Left cardiac atrium (tissue), 4 donors: ENCODE results near the gene ZNF784. TPM values are rescaled to one million over a fixed set of nuclear protein-coding genes. Genes with fewer than 3 reads are reported as not detected.

Experiments used
- ATAC-seq, 2 donors: fragments of 200-7000 bp; cut with Tn5 transposase; one replicate each; pipeline ENCODE4 v1.9.1; 2020; ENCODE audit warnings: mild to moderate bottlenecking in 2 of 2, moderate library complexity in 2 of 2
- DNase-seq: peaks from one replicate; pipeline ENCODE4 v3.0.0-alpha.2; 2020
- intact Hi-C, 2 donors: fragments of 100-400 bp; cut with DNase I; formaldehyde crosslinking; loops; one replicate each; pipeline versions ENCODE4 v1.14.1 to v1.15.1; 2022 to 2023
- total RNA-seq, 2 donors: library from RNA; stranded (reverse); fragmentation: NEBNext Ultra II Directional; extraction: Animal tissue kit (Norgen Biotek cat#: 25700); gene quantifications; one replicate each; pipeline ENCODE4 v1.2.1, GENCODE V29; 2021
- donor health status: DM: no; HTN: yes; CAD: no.
- donor health status: DM: no; HTN: yes; CAD: no; lungs with severe emphysema.
- donor health status: DM: yes; HTN: yes; CAD: no.
- donor health status: Dilated cardiomyopathy.

The ZNF784 gene
- total RNA-seq, 2 donors from 2014 or later = 11.1 to 11.7 TPM

DNA sequence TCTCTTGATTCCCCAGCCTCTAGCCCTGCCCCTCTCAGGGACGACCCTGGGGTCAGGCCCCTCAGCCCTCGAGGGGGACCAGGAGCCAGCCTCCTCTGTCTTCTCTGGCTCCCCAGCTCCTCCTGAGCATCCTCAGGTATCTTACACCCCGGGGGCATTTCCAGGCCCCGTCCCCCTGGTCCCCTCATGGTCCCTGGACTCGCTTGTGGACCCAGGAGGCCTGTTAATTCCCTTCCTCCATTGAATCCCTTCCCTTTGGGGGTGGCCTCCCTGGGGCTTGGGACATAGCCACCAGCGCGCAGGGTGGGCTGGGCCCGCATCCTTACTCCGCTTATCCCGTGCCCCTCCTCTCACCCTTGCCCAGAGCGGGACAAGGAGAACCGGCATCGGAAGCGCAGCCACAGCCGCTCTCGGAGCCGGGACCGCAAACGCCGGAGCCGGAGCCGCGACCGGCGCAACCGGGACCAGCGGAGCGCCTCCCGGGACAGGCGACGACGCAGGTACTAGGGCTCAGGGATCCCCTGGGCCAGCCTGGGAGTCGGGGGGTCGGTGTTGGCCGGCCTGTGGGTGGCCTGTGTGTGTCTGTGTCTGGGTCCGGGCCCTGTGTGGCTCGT lies 34.6 kb upstream of the ZNF784 start:
- DNase-seq (no peak), ATAC-seq (no peak)
- intact Hi-C loops = no loop called here

DNA sequence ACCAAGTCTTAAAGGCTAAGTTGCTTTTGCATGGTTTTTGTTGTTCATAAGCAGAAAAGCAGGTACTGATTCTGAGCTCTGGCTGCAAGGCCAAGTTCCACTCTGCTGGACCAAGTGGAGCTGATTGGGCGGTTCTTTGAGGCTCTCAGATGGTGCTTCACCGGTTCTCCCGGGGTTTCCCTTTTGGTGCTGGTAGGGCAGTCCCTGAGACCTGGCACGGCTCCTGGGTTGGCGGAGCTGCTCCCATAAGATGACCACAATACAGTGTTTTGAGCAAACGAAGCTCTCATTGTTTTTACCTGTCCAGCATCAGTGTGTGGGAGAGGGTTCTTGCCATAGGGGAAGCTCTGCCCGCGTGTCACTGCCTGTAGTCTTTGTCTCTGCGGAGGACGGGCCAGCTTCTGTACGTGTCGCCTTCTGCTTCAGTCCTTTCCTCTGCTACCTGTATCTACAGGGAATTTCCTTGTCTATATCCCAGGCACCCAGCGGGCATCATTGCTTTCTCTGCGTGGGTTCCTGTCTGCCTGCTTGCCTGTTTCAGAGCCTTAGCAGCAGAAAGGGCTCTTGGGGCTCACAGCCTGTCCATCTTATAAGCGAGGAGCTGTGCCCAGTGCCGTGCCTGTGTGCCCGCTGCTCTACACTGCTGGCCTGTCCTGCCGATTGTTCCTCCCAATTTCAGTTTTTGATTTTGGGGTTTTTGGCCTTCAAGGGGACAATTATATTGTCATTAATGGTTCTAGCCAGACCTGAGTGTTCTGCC lies 32.8 kb upstream of the ZNF784 start:
- intact Hi-C loops = no loop called here
- no peak for DNase-seq
- no peak for ATAC-seq

DNA sequence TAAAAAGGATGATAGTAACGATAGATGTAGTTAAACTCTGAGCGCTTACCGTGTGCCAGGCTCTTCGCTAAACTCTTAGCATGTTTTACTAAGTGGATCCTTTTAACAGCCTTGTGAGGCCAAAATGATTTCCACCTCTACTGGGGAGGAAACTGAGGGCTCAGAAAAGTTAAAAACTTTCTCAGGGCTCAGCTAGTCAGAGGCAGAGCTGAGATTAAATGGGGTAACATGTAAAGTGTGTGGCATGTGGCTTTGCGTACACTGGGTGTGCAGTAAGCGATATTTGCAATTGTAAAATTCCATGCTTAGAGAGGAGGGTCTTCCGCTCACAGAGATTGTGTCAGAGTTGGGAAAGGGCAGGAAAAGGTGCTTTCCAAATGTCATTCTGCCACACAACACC lies 32.2 kb upstream of the ZNF784 start:
- intact Hi-C loops = no loop called here
- no peak for DNase-seq
- no peak for ATAC-seq

DNA sequence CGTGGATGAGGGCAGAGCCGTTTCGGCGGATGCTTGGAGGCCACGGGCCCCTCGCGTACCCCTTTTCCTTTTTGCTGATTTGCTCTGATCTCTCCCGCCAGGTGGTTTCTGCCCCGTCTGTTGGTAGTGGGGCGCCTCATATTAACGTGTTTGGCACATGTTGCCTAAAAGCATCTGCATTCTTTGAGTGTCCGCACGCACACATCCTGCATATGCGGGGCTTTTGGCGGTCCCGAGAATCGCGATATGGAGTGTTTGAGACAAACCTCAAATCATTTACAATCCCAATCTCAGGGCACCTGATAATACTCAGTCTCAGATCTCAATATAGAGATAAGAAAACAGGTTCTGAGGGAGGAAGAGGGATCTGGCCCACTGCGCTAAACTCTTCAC lies 31.3 kb upstream of the ZNF784 start:
- intact Hi-C loops = no loop called here
- no peak for ATAC-seq
- no peak for DNase-seq

DNA sequence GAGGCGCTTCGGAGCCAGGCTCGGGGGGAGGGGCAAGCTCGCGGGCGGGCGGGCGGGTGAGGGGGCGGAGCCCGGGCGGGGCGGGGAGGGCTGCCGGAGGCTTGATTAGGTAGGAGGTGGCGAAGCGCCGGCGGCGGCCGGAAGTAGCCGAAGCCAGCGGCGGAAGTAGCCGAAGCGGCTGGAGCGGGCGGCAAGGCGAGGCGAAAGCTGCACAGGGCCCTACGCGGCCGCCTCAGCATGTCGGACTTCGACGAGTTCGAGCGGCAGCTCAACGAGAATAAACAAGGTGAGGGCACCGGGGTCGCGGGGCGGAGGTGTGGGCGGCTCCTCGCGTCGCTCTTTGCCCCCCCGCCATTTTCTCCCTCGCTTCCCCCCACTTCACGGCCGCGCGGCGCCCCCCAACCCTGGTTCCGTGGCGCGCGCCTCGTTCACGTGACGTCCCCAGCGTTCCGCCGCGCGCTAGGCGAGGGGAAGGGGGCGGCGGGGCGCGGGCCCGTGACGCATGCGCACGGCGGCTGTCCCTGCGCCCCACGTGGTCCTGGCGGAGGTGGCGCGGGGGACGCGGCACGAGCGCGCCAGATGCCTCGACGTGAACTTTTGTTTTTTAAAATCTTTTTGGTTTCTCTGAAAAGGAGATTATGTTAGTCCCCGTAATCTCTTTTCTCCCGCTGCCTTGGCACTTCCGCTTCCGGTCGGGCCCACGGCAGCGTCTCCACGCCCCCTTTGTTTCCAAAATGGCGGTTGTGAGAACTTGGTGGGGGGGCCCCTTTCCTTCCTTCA lies 30.7 kb upstream of the ZNF784 start, which contains the start of gene U2AF2:
Gene U2AF2 (plus strand): TSS at position 168 of the 780 bp plus-strand sequence. CDS start 70 bp downstream, at position 238.
- DNase-seq (peak; percentile 96), ATAC-seq (peak; percentile 65 to 66)
- intact Hi-C loops = no loop called here

DNA sequence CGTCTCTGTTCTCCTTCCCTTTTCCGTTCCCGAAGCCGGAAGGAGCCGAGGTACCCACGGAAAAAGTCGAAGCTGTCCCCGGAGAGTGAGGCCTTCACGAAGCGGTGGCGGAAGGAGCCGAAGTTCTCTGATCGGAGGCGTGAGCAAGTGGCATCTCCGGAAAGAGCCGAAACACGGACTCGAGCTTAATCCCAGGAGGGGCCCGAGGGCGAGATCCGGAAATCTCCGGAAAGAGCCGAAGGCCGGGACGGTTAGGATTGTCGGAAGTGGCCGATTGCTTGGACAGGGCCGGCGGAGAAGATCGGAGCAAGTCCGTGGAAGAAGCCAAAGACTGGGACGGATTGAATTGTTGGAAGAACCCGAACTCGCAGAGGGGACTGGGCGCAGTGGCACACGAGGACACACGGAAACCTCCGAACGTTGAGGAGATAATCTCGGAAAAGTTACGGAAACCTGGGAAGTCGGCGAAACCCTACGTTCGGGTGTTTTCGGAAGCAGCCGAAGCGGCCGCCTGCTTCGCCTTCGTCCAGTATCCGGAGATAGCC lies 30.0 kb upstream of the ZNF784 start:
- intact Hi-C loops = no loop called here
- peak; percentile 77 to 80 for ATAC-seq
- peak; percentile 100 for DNase-seq

DNA sequence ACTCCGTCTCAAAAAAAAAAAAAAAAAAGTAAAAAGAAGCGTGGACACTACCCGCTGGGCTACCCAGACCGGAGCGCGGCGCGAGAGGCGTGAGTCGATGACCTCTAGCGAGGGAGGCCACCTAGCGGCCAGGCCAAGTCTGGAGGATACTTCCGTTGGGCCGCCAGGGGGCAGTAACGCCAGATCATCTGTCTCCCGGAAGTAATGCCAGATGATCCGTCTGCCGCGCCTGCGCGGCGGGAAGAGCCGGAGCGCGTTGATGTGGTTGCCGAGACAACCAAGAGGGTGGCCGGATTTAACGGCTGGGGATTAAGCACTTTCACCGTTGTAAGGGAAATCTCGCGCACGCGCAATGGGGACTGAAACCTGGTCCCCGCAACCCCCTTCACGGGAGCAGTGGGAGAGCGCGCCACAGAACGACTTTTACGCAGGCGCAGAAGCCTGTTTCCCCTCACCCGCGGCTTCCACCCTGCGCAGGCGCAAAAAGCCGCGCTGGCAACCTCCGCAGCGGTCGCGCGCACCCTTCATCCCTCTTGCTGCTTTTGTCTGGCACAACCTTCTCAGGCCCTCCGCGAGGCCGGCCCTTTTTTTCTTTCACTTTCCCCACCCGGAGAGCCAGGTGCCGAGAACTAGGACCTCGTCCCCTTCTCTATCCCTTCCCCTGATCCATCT lies 29.4 kb upstream of the ZNF784 start:
- peak; percentile 98 for DNase-seq
- ATAC-seq = peak; percentile 66 to 71
- intact Hi-C loops = no loop called here

DNA sequence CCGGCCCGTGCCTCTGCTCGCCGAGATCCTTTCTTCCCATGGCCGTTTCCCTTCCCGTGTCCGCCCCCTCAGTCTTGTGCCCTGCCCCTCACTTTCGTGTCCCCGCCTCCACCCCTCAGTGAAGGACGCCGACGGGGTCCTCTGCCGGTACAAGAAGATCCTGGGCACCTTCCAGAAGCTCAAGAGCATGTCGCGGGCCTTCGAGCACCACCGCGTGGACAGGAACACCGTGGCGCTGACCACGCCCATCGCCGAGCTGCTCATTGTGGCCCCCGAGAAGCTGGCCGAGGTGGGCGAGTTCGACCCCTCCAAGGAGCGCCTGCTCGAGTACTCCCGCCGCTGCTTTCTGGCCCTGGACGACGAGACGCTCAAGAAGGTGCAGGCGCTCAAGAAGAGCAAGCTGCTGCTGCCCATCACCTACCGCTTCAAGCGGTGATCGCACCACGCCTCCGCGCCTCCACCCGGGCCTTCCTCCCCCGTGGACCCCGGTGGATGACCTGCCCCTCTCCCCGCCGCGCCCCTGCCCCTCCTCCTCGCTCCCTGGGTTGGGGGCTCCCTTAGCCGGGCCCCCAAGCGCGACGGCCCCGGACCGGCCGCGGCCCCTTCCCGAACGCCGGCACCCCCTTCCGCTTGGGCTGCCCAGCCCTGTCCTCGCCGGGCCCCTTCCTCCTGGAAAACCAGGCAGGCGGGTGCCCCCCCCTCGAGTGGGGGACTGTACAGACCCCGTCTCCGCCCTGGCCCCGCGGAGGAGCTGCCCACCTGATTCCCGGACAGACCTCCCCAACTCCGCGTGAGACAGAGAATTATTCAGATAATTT lies 28.2 kb upstream of the ZNF784 start:
- no peak for ATAC-seq
- intact Hi-C loops = no loop called here
- peak; percentile 53 for DNase-seq

DNA sequence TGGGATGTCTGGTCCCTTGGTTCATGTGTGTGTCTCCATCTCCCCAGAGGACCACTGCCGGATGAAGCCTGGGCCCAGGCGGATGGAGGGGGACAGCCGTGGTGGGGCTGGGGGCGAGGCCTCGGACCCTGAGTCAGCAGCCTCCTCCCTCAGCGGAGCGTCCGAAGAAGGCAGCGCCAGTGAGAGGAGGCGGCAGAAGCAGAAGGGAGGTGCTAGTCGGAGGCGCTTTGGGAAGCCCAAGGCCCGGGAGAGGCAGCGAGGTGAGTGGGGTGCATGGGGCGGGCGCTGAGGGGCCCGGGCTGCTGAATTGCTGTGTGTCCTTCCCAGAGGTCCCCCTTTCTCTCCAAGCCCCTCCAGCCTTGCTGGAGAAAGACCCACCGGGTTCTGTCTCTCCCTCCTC lies 26.9 kb upstream of the ZNF784 start:
- ATAC-seq = no peak
- no peak for DNase-seq
- intact Hi-C loops = no loop called here

DNA sequence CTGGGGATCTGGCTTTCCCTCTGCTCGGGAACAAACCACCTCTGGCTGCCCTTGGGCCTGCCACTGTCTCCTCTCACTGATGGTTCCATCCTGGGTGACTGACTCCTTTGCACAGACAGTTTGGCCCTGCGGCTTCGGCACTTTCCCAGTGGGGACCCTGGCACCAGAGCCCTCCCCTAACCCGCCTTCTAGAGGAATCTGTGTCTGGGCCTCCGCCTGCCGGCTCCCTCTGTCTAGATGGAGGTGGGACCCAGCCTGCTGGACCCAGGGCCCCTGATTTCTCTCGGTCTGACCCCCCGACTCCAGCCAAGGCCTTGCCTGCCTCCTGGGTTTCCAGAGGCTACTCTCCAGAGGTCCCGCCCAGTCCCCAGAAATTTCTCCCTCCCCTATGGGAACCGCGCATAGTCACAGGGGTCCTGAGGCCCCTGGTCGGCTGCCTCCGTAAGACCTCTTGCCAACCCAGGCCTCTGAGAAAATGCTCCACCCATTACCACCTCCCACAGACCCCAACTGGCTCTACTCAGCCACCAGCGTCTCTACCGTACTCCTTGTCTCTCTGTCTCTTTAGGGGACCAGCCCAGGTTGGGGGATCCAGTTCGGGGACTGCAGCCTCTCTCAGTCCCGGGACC lies 26.4 kb upstream of the ZNF784 start:
- ATAC-seq (no peak), DNase-seq (no peak)
- intact Hi-C loops = no loop called here

DNA sequence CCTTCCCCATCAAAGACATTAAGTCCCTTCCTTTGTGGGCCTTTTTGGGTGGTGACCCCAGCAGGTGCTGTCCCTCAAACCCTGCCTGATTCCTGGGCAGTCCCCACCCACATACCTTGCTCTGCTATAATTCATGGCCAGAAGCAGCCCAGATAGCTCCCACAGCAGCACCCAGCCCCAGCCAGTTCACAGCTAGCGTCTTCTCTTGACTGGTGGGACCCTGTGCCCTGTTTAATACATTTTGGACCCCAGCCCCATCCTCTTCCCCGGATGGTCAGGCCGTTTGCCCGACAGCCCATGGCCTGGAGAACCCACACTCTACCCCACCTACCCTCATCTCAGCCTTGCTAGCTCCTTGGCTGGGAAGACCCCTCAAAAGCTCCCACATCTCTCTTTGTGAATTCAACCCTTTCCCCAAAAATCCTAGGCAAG lies 25.8 kb upstream of the ZNF784 start:
- intact Hi-C loops = no loop called here
- DNase-seq (no peak), ATAC-seq (no peak)

DNA sequence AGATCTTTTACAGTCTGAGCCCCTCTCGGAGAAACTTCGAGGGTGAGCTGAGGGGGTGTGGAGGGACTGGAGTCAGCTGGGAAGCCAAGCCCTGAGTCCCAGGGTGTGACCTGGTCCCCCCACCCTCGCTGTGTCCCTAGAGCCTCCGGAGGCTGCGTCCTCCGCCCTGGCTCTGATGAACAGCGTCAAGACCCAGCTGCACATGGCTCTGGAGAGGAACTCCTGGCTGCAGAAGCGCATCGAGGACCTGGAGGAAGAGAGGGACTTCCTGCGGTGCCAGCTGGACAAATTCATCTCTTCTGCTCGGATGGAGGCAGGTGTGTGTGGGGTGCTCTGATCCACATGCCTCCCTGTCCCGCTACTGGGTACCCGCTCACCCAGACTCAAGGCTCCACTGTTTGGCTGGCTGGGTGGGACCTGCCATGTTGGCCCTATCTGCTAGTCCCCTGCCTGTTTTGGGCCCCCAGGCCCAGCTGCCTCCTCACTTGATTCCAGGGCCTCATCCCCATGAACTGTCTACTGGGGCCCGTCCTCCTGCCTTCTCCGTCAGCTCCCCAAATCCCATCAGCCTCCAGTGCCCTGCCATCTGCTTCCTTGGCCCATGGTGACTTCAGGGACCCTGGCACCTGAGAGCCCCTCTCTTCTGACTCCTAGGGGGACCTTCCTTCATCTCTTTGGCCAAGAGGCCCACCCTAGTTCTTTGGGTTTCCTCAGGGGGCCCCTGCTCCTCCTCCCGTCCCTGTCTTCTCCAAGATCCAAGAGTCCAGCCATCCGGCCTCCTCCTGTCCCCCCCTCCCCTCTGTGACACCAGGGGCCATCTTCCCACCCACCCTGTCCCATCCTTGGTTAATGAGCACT lies 25.1 kb upstream of the ZNF784 start:
- intact Hi-C loops = no loop called here
- DNase-seq = no peak
- ATAC-seq = no peak

DNA sequence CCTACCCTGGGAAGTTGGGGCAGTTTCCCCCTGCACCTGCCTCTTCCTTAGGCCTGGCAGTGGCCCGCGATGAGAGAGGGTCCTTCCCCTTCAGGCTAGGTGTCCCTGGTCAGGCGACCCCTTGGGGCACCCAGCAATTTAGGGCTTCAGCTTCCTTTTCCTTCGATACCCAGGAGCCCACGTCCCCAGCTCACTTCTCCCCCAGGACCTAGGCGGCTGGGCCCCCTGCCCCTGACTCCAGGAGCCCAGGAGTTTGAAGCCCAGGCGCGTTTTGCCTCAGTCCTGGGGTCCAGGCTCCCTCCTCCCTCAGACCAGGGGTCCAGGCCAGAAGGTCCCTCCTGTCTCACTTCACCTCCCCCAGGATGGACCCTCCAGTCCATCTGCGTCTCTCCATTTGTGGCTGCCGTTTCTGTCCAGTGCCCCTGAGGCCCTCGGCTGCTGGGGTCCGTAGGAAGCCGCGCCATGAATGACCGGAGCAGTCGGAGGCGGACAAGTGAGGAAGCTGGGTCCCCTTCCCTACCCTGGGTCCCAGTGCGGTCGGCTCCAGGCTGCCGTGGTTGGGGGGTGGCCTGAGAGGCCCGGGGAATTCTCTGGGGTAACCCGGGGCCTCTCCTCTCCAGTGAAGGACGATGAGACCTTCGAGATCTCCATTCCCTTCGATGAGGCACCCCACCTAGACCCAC lies 24.4 kb upstream of the ZNF784 start:
- ATAC-seq (no peak), DNase-seq (no peak)
- intact Hi-C loops = no loop called here

DNA sequence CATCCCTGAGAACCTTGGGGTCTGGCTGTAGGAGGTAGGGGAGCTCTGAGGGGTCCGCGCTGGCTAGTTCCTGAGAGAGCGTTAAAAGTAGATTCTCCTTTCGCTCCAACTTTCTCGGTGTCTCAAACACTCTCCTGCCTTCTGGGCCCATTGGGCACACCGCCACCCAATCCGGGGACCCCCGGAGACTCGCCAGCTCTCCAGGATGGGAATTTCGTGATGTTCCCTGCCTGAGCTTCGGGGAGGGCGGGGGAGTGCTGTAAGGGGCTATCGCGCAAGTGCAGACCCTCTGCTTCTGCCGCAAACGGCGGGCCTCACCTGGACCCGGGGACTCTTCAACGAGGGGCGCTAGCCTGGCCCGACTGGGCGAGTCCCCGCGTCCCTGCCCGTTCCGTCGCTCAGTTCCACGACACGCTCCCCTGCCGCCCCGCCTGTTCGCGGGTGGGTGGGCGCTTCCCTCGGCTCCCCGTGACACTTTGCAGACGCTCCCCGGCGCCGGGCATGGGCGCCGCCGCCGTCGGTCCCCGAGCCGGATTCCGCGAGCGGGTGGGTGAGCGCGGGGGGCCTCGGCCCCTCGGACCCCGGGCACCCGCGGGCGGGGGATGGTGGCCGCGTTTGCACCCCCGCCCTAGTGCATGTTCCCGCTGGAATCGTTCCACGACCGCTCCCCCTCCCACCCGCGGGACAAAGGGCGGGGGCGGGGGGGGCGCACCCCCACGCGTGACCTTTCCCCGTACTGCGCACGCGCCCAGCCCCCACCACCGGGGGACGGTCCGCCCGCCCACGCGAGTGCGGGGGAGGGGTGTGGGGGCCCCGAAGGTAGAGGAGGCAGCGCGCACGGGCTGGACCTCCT lies 23.6 kb upstream of the ZNF784 start, which contains the start of gene CCDC106:
Gene CCDC106 (plus strand): TSS at position 481 of the 853 bp plus-strand sequence. CDS start 835 bp downstream, outside the sequence.
- intact Hi-C loops = no loop called here
- DNase-seq (peak; percentile 81), ATAC-seq (peak; percentile 54 to 70)

DNA sequence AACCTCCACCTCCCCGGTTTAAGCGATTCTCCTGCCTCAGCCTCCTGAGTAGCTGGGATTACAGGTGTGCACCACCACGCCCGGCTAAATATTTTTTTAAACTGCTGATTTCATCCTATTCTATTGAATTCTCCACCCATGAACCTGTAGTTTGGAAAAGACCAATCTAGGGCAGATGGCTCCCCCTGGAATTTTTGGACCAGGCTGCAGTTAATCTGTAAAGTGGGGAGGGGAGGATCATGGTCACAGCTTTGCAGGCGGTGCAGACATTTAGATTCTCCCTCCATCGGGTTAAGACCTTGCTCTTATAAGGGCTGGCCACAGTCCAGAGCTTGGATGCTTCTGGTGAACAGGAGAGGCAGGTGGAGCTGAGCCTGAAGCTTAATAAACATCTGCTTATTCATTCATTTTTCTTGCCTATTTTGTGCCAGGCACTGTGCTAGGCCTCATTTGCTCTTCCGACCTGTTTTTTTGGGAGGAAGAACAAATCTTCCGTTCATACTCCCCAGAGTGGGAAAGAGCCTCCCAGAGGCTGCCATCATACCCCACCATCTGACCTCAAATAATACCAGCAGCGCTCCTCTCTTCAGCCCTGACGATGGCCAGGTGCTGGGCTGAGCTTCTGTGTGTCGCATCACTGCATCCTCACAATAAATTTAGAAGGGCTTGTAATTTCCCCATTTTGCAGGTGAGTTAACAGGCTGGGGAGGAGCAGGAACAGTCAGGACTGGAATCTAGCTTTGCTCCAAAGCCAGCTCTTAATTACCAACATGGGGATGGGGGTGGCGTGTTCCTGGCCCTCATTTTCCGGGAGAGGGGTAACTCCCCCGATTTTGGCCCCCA lies 22.7 kb upstream of the ZNF784 start:
- ATAC-seq = no peak
- no peak for DNase-seq
- intact Hi-C loops = no loop called here
